H1 (cell line): ENCODE measurements around the gene ATP6V1A. TPM values are rescaled to one million over a fixed set of nuclear protein-coding genes. Genes with fewer than 3 reads are reported as not detected.

ENCODE experiments used
- CTCF ChIA-PET: fragments of 300-600 bp; sonication (Branson Sonifier 250); formaldehyde crosslinking; loops from one replicate; lab custom pipeline; 2021; ENCODE audit not compliant: partially characterized antibody; lab: Charles Lee
- POLR2A ChIA-PET: fragments of 300-600 bp; sonication (Branson Sonifier 250); formaldehyde crosslinking; loops from one replicate; lab custom pipeline; 2021; ENCODE audit warnings: inconsistent platforms; ENCODE audit not compliant: partially characterized antibody; lab: Charles Lee
- DNase-seq, 2 experiments: peaks; one replicate each; pipeline versions ENCODE4 v3.0.0 to v3.0.0-alpha.2; 2010 to 2022; ENCODE audit warnings: low spot score in 2 of 2, low read depth in 1 of 2, mixed read lengths in 1 of 2
- FAIRE-seq: peaks from 2 replicates; lab custom pipeline; 2011; peaks lifted over from hg19 to GRCh38; lab: Jason Lieb, UNC
- H2AFZ ChIP-seq: 2 replicates; pipeline ENCODE4 v1.8.1; 2012; ENCODE audit warnings: low read length, inconsistent platforms
- H2AK5ac ChIP-seq: 2 replicates; pipeline ENCODE4 v1.6.1; 2013; ENCODE audit warnings: low read depth, low read length
- H2BK120ac ChIP-seq: replicated peaks from 2 replicates; pipeline ENCODE3; 2013; ENCODE audit warnings: low read depth, low read length, inconsistent platforms
- H2BK12ac ChIP-seq: 2 replicates; pipeline ENCODE4 v1.6.1; 2013; ENCODE audit warnings: low read depth, low read length
- H2BK15ac ChIP-seq: 2 replicates; pipeline ENCODE4 v1.6.1; 2013; ENCODE audit warnings: low read length
- H2BK20ac ChIP-seq: 2 replicates; pipeline ENCODE4 v1.6.1; 2013; ENCODE audit warnings: low read length
- H2BK5ac ChIP-seq: 2 replicates; pipeline ENCODE4 v1.6.1; 2013; ENCODE audit warnings: low read depth, low read length
- H3K14ac ChIP-seq: 2 replicates; pipeline ENCODE4 v1.6.1; 2013; ENCODE audit warnings: inconsistent platforms; ENCODE audit not compliant: insufficient read length
- H3K18ac ChIP-seq: 2 replicates; pipeline ENCODE4 v1.6.1; 2013; ENCODE audit warnings: low read length; ENCODE audit errors: extremely low read depth
- H3K23ac ChIP-seq: 2 replicates; pipeline ENCODE4 v1.6.1; 2013; ENCODE audit warnings: inconsistent platforms; ENCODE audit not compliant: insufficient read length
- H3K23me2 ChIP-seq: 2 replicates; pipeline ENCODE4 v1.6.1; 2013; ENCODE audit warnings: low read depth, low read length
- H3K27ac ChIP-seq: 2 replicates; pipeline ENCODE4 v1.6.1; 2011; ENCODE audit warnings: low read depth, low read length, inconsistent platforms
- H3K27me3 ChIP-seq, 4 experiments: replicated peaks in 1 of 4; 1 replicate in 1 of 4; 2 replicates in 3 of 4; pipeline versions ENCODE4 v1.6.1 to v1.8.1; 2011 to 2013; ENCODE audit warnings: low read length in 3 of 4, mild to moderate bottlenecking in 3 of 4, inconsistent platforms in 2 of 4, mixed read lengths in 2 of 4, moderate library complexity in 1 of 4; ENCODE audit not compliant: control insufficient read depth in 3 of 4, insufficient read depth in 3 of 4; ENCODE audit errors: extremely low read depth in 1 of 4
- H3K36me3 ChIP-seq, 4 experiments: 2 replicates each; pipeline versions ENCODE4 v1.6.1 to v1.8.1; 2011 to 2013; ENCODE audit warnings: mild to moderate bottlenecking in 4 of 4, low read length in 3 of 4, moderate library complexity in 2 of 4, control low read depth in 1 of 4, inconsistent platforms in 1 of 4; ENCODE audit not compliant: insufficient read depth in 4 of 4, control insufficient read depth in 2 of 4
- H3K4ac ChIP-seq: replicated peaks from 2 replicates; pipeline ENCODE3; 2013; ENCODE audit warnings: low read length, low read depth, mixed read lengths, inconsistent platforms; ENCODE audit not compliant: insufficient read length
- H3K4me1 ChIP-seq, 4 experiments: replicated peaks in 1 of 4; 1 replicate in 1 of 4; 2 replicates in 3 of 4; pipeline versions ENCODE4 v1.6.1 to v1.8.1; 2011 to 2013; ENCODE audit warnings: low read length in 3 of 4, inconsistent platforms in 2 of 4, mixed read lengths in 1 of 4; ENCODE audit not compliant: insufficient read depth in 4 of 4, control insufficient read depth in 3 of 4
- H3K4me2 ChIP-seq, 2 experiments: 2 replicates each; pipeline versions ENCODE4 v1.6.1 to v1.8.1; 2011 to 2013; ENCODE audit warnings: low read depth in 2 of 2, low read length in 2 of 2, control low read depth in 1 of 2, inconsistent platforms in 1 of 2, mild to moderate bottlenecking in 1 of 2; ENCODE audit not compliant: insufficient read depth in 1 of 2
- H3K4me3 ChIP-seq, 4 experiments: fragments of 200-600, 300-600 bp in 1 of 4; sonication (generic), shearing (Covaris generic), sonication (Bioruptor Twin) in 1 of 4; 2 replicates each; pipeline versions ENCODE4 v1.5.1 to v1.8.1; 2011 to 2016; ENCODE audit warnings: low read length in 4 of 4, low read depth in 3 of 4, control low read depth in 2 of 4, inconsistent platforms in 2 of 4, mild to moderate bottlenecking in 2 of 4, mixed read lengths in 1 of 4, moderate library complexity in 1 of 4; ENCODE audit not compliant: insufficient read depth in 2 of 4; ENCODE audit errors: extremely low read depth in 1 of 4
- H3K56ac ChIP-seq: replicated peaks from 2 replicates; pipeline ENCODE3; 2013; ENCODE audit warnings: low read depth, mild to moderate bottlenecking, mixed read lengths, low read length, inconsistent platforms; ENCODE audit not compliant: insufficient read length
- H3K79me1 ChIP-seq: 2 replicates; pipeline ENCODE4 v1.6.1; 2013; ENCODE audit warnings: low read depth, low read length, control low read depth
- H3K79me2 ChIP-seq, 2 experiments: 2 replicates each; pipeline versions ENCODE4 v1.6.1 to v1.8.1; 2012 to 2013; ENCODE audit warnings: low read length in 2 of 2, mild to moderate bottlenecking in 2 of 2, inconsistent platforms in 1 of 2; ENCODE audit not compliant: insufficient read depth in 2 of 2, control insufficient read depth in 1 of 2
- H3K9ac ChIP-seq, 4 experiments: replicated peaks in 1 of 4; 1 replicate in 1 of 4; 2 replicates in 3 of 4; pipeline versions ENCODE4 v1.6.1 to v1.8.1; 2011 to 2013; ENCODE audit warnings: low read depth in 3 of 4, low read length in 3 of 4, control low read depth in 2 of 4, mild to moderate bottlenecking in 2 of 4, moderate library complexity in 2 of 4, inconsistent platforms in 1 of 4; ENCODE audit errors: extremely low read depth in 1 of 4
- H3K9me3 ChIP-seq, 2 experiments: 2 replicates each; pipeline versions ENCODE4 v1.6.1 to v1.8.1; 2012 to 2013; ENCODE audit warnings: mild to moderate bottlenecking in 2 of 2, moderate library complexity in 2 of 2, control low read depth in 1 of 2, inconsistent platforms in 1 of 2, low read depth in 1 of 2, low read length in 1 of 2, mixed read lengths in 1 of 2; ENCODE audit not compliant: insufficient read depth in 2 of 2
- H4K20me1 ChIP-seq, 2 experiments: replicated peaks in 1 of 2; 2 replicates each; pipeline versions ENCODE3 to v1.8.1; 2011 to 2013; ENCODE audit warnings: inconsistent platforms in 2 of 2, low read length in 2 of 2, mild to moderate bottlenecking in 1 of 2; ENCODE audit not compliant: insufficient read depth in 2 of 2, control insufficient read depth in 1 of 2
- H4K5ac ChIP-seq: 2 replicates; pipeline ENCODE4 v1.6.1; 2013; ENCODE audit warnings: low read length, low read depth, mixed read lengths, inconsistent platforms; ENCODE audit not compliant: insufficient read length
- H4K8ac ChIP-seq: 2 replicates; pipeline ENCODE4 v1.8.0; 2013; ENCODE audit warnings: mild to moderate bottlenecking, moderate library complexity, low read length, inconsistent platforms; ENCODE audit not compliant: insufficient read depth; ENCODE audit errors: extremely low read depth
- H4K91ac ChIP-seq: replicated peaks from 2 replicates; pipeline ENCODE3; 2013; ENCODE audit warnings: low read length, mixed read lengths, inconsistent platforms; ENCODE audit not compliant: insufficient read length
- ASH2L ChIP-seq: fragments of 200-600, 300-600 bp; sonication (generic); IDR thresholded peaks from one replicate; pipeline ENCODE4 v1.7.1; 2017; ENCODE audit warnings: low read length
- CREB1 ChIP-seq: IDR thresholded peaks from 2 replicates; pipeline ENCODE4 v1.6.1; 2012; ENCODE audit warnings: inconsistent platforms
- WGBS, 2 experiments: shearing (Covaris generic) in 1 of 2; methylation state at CpG; one replicate each; pipeline versions ENCODE4 v1.1.6 to v1.1.7; 2013 to 2015; ENCODE audit warnings: low lambda C conversion rate in 2 of 2, mixed read lengths in 2 of 2, inconsistent platforms in 1 of 2, low coverage in 1 of 2, missing lambda C conversion rate in 1 of 2; ENCODE audit not compliant: insufficient replicate concordance in 2 of 2, insufficient coverage in 1 of 2, insufficient read length in 1 of 2; ENCODE audit errors: extremely low coverage in 1 of 2, missing lambda C conversion rate in 1 of 2; 5-methylcytosine and 5-hydroxymethylcytosine counted together
- polyA plus RNA-seq, 7 experiments: library from polyadenylated mRNA; depleted of rRNA in 3 of 7; stranded (reverse) in 5 of 7; unstranded in 2 of 7; fragments of >200 nt in 5 of 7; fragments of 200-250 nt in 2 of 7; gene quantifications; 1 replicate in 5 of 7; 2 replicates in 1 of 7; 4 replicates in 1 of 7; pipeline versions ENCODE4 v1.2.1 to v1.2.3, GENCODE V29; 2011 to 2013; ENCODE audit warnings: missing spikeins in 2 of 7, mixed read lengths in 2 of 7
- total RNA-seq: library from RNA; stranded (reverse); fragmentation: NEBNext Ultra II Directional; extraction: Animal tissue kit (Norgen Biotek cat#: 25700); gene quantifications from 2 replicates; pipeline ENCODE4 v1.2.1, GENCODE V29; 2021

ATP6V1A gene
- total and polyA plus RNA-seq, 2 of the 8 experiments (the other 6 are each of a cell fraction or from before 2014, with no cell fraction given), result 15.4 to 90.9 TPM

- Histone ChIP-seq H3K4ac (no peak overlapping the region), H2BK120ac (no peak overlapping the region), H3K9ac (peak overlapping the region in 1 of 4 experiments; percentile 2; a peak in 2 of 7 replicates), H3K36me3 (no peaks in the 10 kb centered on the region), H3K4me2 (peak overlapping the region; percentile 66 to 94), H4K20me1 (no peaks in the 10 kb centered on the region), H4K91ac (no peak overlapping the region), H4K8ac (peak overlapping the region; percentile 87; the same call in 1 of the 2 replicates), H3K14ac (no peak overlapping the region), H3K56ac (no peak overlapping the region), H3K18ac (peak overlapping the region; percentile 71), H2BK20ac (no peak overlapping the region), H2AK5ac (no peak overlapping the region), H2BK15ac (no peak overlapping the region), H3K4me1 (peaks cover 0 to 11% (median 0%) of the 10 kb centered on the region in 4 experiments; a peak in 4 of 7 replicates), H3K23ac (no peak overlapping the region), H2BK5ac (no peak overlapping the region), H4K5ac (no peak overlapping the region), H2AFZ (peak overlapping the region; percentile 26; the same call in 1 of the 2 replicates), H3K79me1 (no peaks in the 10 kb centered on the region; the same call in 1 of the 2 replicates), H3K4me3 (peak overlapping the region; percentile 26 to 58 (median 34)), H3K9me3 (no peaks in the 10 kb centered on the region), H2BK12ac (no peak overlapping the region), H3K27ac (no peak overlapping the region), H3K27me3 (no peaks in the 10 kb centered on the region), H3K79me2 (peaks cover 0 to 22% of the 10 kb centered on the region in 2 experiments; a peak in 2 of 4 replicates), H3K23me2 (peaks cover 12% of the 10 kb centered on the region)
- ChIA-PET POLR2A (interaction anchor here (0.9 to 1.9 kb wide), 4 partner anchors 13 to 47 kb away, joined by 3 to 5 read pairs (median 5); partner anchors contain the start of gene NAA50), CTCF (interaction anchor here (0.7 to 1.4 kb wide), 7 partner anchors 10 to 206 kb away, joined by 3 to 5 read pairs (median 3); no protein-coding TSS in a partner anchor)
- TF ChIP-seq CREB1 (no peak), ASH2L (peak; percentile 55)
- DNase-seq, result peak in 1 of 2 experiments; percentile 64
- FAIRE-seq, result no peak
- 17% methylated on average over 24 of the region's 24 CpGs; no CpG with 5 or more reads in 1 of the 2 experiments for WGBS, 2 experiments
These were observed 47.9 kb upstream of the ATP6V1A start for GRCh38 chr3:113698956-113699355.
